G401 (cell line): ENCODE results near the gene TSPAN4. TPM values are rescaled to one million over a fixed set of nuclear protein-coding genes. Genes with fewer than 3 reads are reported as not detected.

Source experiments
- DNase-seq: peaks from one replicate; pipeline ENCODE4 v3.0.0-alpha.2; 2015; ENCODE audit warnings: low spot score
- in situ Hi-C: cut with HindIII; loops from 2 replicates; pipeline ENCODE4 v1.10.0; 2016; ENCODE audit warnings: low sequenced_read_pairs, mixed read lengths
- total RNA-seq: library from RNA; depleted of rRNA; stranded (reverse); fragments of >200 nt; shearing (Covaris generic); gene quantifications from 2 replicates; pipeline ENCODE4 v1.2.3, GENCODE V29; 2014; rRNA removed

Gene TSPAN4
- total RNA-seq, 1 experiment from 2014 or later, result 182 TPM

GRCh38 chr11:914204-914603 lies 71.6 kb downstream of the TSPAN4 start:
- in situ Hi-C loops, result no loop called here
- DNase-seq, result no peak

GRCh38 chr11:914747-915501 lies 72.3 kb downstream of the TSPAN4 start:
- in situ Hi-C loops, result no loop called here
- DNase-seq, result no peak

Other genes with a start within 250 kb of the TSPAN4 start
- gene IRF7, start 226.9 kb upstream of the TSPAN4 start, total RNA-seq, result 1.1 and 3.6 TPM in 2 replicates
- not detected in 2 replicates for gene CDHR5, start 217.9 kb upstream of the TSPAN4 start, total RNA-seq
- not detected in 2 replicates for gene SCT, start 215.7 kb upstream of the TSPAN4 start, total RNA-seq
- gene DRD4, start 205.6 kb upstream of the TSPAN4 start, total RNA-seq, result not detected in 2 replicates
- gene DEAF1, start 147.6 kb upstream of the TSPAN4 start, total RNA-seq, result 70.5 and 73.2 TPM in 2 replicates
- 14.8 and 19.8 TPM in 2 replicates for gene TMEM80, start 147.0 kb upstream of the TSPAN4 start, total RNA-seq
- 18.2 and 27.9 TPM in 2 replicates for gene EPS8L2, start 136.6 kb upstream of the TSPAN4 start, total RNA-seq
- gene TALDO1, start 95.4 kb upstream of the TSPAN4 start, total RNA-seq, result 201 and 229 TPM in 2 replicates
- gene GATD1, start 65.4 kb upstream of the TSPAN4 start, total RNA-seq, result 56.6 and 63.4 TPM in 2 replicates
- gene CEND1, start 52.8 kb upstream of the TSPAN4 start, total RNA-seq, result 0.74 and 0.95 TPM in 2 replicates
- 48.2 and 76.5 TPM in 2 replicates for gene SLC25A22, start 44.6 kb upstream of the TSPAN4 start, total RNA-seq
- gene PIDD1, start 37.6 kb upstream of the TSPAN4 start, total RNA-seq, result 25.5 and 29.5 TPM in 2 replicates
- gene RPLP2, start 32.9 kb upstream of the TSPAN4 start, total RNA-seq, result 411 and 422 TPM in 2 replicates
- gene PNPLA2, start 23.9 kb upstream of the TSPAN4 start, total RNA-seq, result 8.2 and 10.3 TPM in 2 replicates
- gene CRACR2B, start 14.9 kb upstream of the TSPAN4 start, total RNA-seq, result 28.3 and 47.8 TPM in 2 replicates
- gene CD151, start 9.9 kb upstream of the TSPAN4 start, total RNA-seq, result 179 and 226 TPM in 2 replicates
- 139 and 191 TPM in 2 replicates for gene POLR2L, start 323 bp upstream of the TSPAN4 start, total RNA-seq
- gene CHID1, start 68.0 kb downstream of the TSPAN4 start, total RNA-seq, result 64.2 and 83.4 TPM in 2 replicates
- gene AP2A2, start 83.0 kb downstream of the TSPAN4 start, total RNA-seq, result 47.5 and 57.1 TPM in 2 replicates
- not detected in 2 replicates for gene MUC6, start 193.9 kb downstream of the TSPAN4 start, total RNA-seq
- gene MUC2, start 232.0 kb downstream of the TSPAN4 start, total RNA-seq, result not detected in 2 replicates